K562 (cell line): ENCODE data around the gene ZDHHC12. TPM values are rescaled to one million over a fixed set of nuclear protein-coding genes. Genes with fewer than 3 reads are reported as not detected.
A peak's percentile ranks its signal among the peaks of the same experiment; 100 is the strongest.

Experiments used
- BDP1 ChIP-seq: IDR thresholded peaks from 3 replicates; pipeline ENCODE4 v1.6.1; 2011; ENCODE audit not compliant: insufficient read length, insufficient read depth
- CSDE1 ChIP-seq, 2 experiments: fragments of 450-650 bp; IDR thresholded peaks; 2 replicates each; pipeline ENCODE4 v1.6.1; 2016; ENCODE audit warnings: mild to moderate bottlenecking in 1 of 2
- CXXC5 ChIP-seq: fragments of 250-450 bp; sonication (Bioruptor Pico); IDR thresholded peaks from 2 replicates; pipeline ENCODE4 v1.8.0; 2022; ENCODE audit warnings: inconsistent platforms, mild to moderate bottlenecking, moderate library complexity
- HMG20A ChIP-seq: fragments of 450-650 bp; formaldehyde crosslinking; conservative IDR thresholded peaks from 2 replicates; pipeline ENCODE4 v1.4.0; 2020; ENCODE audit warnings: mild to moderate bottlenecking, mixed read lengths
- HSF4 ChIP-seq: fragments of 250-450 bp; sonication (Bioruptor Pico); IDR thresholded peaks from 2 replicates; pipeline ENCODE4 v2.1.2; 2022; ENCODE audit warnings: mild to moderate bottlenecking, moderate library complexity, borderline replicate concordance
- KAT7 ChIP-seq: sonication (generic); formaldehyde crosslinking; IDR thresholded peaks from 2 replicates; pipeline ENCODE4 v1.8.0; 2022; ENCODE audit warnings: missing genetic modification reagents, mild to moderate bottlenecking, borderline replicate concordance
- KLF13 ChIP-seq: fragments of 450-650 bp; IDR thresholded peaks from 2 replicates; pipeline ENCODE4 v1.6.1; 2016; ENCODE audit warnings: missing genetic modification characterization, low read depth, mild to moderate bottlenecking, missing compliant biosample characterization, moderate library complexity, borderline replicate concordance
- MAFG ChIP-seq: fragments of 450-650 bp; conservative IDR thresholded peaks from 2 replicates; pipeline ENCODE4 v1.6.1; 2016; ENCODE audit warnings: missing genetic modification characterization, missing compliant biosample characterization
- NCOA2 ChIP-seq, 2 experiments: fragments of 450-650 bp; IDR thresholded peaks; 2 replicates each; pipeline ENCODE4 v1.6.1; 2018; ENCODE audit warnings: mild to moderate bottlenecking in 2 of 2, moderate library complexity in 1 of 2; ENCODE audit not compliant: partially characterized antibody in 2 of 2
- POLR3A ChIP-seq: IDR thresholded peaks from 2 replicates; pipeline ENCODE4 v1.6.1; 2011; ENCODE audit warnings: borderline replicate concordance, mild to moderate bottlenecking, moderate library complexity; ENCODE audit not compliant: insufficient read length, insufficient read depth; ENCODE audit errors: extremely low read depth
- SRSF7 ChIP-seq: fragments of 200-400 bp; formaldehyde crosslinking; optimal IDR thresholded peaks from 2 replicates; pipeline ENCODE3; 2017; ENCODE audit warnings: mild to moderate bottlenecking, low read depth, low read length
- XRCC5 ChIP-seq: fragments of 200-400 bp; formaldehyde crosslinking; IDR thresholded peaks from 2 replicates; pipeline ENCODE4 v1.6.1; 2017; ENCODE audit warnings: low read depth, mild to moderate bottlenecking, low read length
- ZC3H8 ChIP-seq: fragments of 450-650 bp; IDR thresholded peaks from 2 replicates; pipeline ENCODE4 v1.6.1; 2017
- ZNF717 ChIP-seq: fragments of 250-450 bp; sonication (Bioruptor Pico); IDR thresholded peaks from 2 replicates; pipeline ENCODE4 v1.5.0; 2021
- polyA plus RNA-seq, 8 experiments: library from polyadenylated mRNA; depleted of rRNA in 4 of 8; stranded (reverse) in 5 of 8; unstranded in 3 of 8; fragments of >200 nt; fragmentation: Nextera tagmentation in 2 of 8; fragmentation: Illumina TruSeq in 1 of 8; extraction: Ambion mirVana in 2 of 8; extraction: Trizol in 1 of 8; gene quantifications; 2 replicates each; pipeline versions ENCODE4 v1.2.1 to v1.2.3, GENCODE V29; 2011 to 2014; ENCODE audit warnings: inconsistent platforms in 1 of 8, missing spikeins in 1 of 8
- total RNA-seq, 7 experiments: library from RNA; depleted of rRNA in 6 of 7; stranded (reverse); fragments of >200 nt in 6 of 7; fragmentation: Illumina TruSeq in 2 of 7; extraction: Trizol in 2 of 7; gene quantifications; 2 replicates each; pipeline versions ENCODE4 v1.2.1 to v1.2.3, GENCODE V29; 2011 to 2021; ENCODE audit warnings: low replicate concordance in 1 of 7
- TF ChIP-seq, protein P1 (sequence below): fragments of 450-650 bp; IDR thresholded peaks from 2 replicates; pipeline ENCODE4 v1.6.1; 2017; ENCODE audit warnings: antibody characterized with exemption, mild to moderate bottlenecking
- TF ChIP-seq, protein P2 (sequence below): sonication (generic); IDR thresholded peaks from 2 replicates; pipeline ENCODE4 v1.6.1; 2016
- TF ChIP-seq, protein P3 (sequence below): fragments of 250-450 bp; sonication (Bioruptor Pico); IDR thresholded peaks from 2 replicates; pipeline ENCODE4 v1.5.0; 2020; ENCODE audit warnings: mild to moderate bottlenecking
- TF ChIP-seq, protein P4 (sequence below), 2 experiments: IDR thresholded peaks; 2 replicates each; pipeline ENCODE4 v1.6.1; 2012; ENCODE audit warnings: improper control_type of control experiment in 2 of 2, low read depth in 2 of 2, low read length in 2 of 2, borderline replicate concordance in 1 of 2

Gene ZDHHC12
- total and polyA plus RNA-seq, 9 of the 15 experiments (the other 6 are each of a cell fraction or from before 2014, with no cell fraction given), result 0.21 to 38.0 (median 13.8) TPM

DNA sequence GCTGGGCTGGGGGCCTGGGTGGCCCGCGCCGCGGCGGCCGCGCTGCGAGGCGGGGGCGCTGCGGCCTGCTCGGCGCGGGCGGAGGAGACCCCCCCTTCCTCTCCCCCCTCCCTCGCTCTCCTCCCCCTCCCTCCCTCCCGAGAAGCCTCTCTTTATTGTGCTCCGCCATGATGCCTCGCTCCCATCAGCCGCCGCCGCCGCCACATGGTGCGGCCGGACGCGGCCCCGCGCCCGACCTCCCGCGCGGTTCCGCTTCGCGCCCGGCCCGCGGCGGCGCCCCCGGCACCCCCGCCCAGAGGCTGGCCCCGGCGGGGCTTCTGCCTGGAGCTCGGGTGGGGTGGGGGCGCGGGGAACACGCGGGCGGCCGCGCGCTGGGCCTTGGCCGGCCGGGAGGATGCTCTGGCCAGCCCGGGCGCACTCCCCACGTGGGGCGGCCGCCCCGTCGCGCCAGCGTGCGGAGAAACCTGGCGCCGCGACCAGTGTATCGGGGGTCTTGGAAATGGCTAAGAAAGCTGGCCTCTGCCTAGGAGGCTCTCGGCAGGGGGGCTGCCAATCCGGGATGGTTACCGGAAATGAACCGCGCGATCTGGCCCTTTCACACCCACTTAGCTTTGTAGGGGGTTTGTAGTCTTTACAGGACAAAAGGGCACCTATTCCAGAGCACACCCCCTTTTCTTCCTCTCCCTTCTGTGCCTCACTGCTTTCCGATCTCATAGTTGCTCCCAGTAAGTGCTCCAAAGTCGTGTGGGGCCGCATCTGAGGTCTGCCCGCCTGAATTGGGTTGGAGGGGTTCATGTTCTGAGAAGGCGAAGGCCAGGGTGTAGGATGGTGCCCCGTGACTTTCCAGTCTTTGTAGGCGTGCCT is 33.9 kb downstream of the ZDHHC12 start (continued):
- TF ChIP-seq KAT7 (CRISPR knock-in tag) (no peak), ZC3H8 (no peak), BDP1 (no peak), POLR3A (no peak), ZNF717 (no peak), KLF13 (peak; percentile 76; the same call in 1 of the 2 replicates), XRCC5 (no peak), NCOA2 (IDR thresholded peaks at IDR 0.05; ENCODE audit: partially characterized antibody in 2 of 2) (no peak), CSDE1 (IDR thresholded peaks at IDR 0.05) (no peak), HMG20A (no peak), HSF4 (CRISPR knock-in tag) (no peak), CXXC5 (peak; percentile 40), SRSF7 (no peak), MAFG (no peak)
- TF ChIP-seq, protein P1, sequence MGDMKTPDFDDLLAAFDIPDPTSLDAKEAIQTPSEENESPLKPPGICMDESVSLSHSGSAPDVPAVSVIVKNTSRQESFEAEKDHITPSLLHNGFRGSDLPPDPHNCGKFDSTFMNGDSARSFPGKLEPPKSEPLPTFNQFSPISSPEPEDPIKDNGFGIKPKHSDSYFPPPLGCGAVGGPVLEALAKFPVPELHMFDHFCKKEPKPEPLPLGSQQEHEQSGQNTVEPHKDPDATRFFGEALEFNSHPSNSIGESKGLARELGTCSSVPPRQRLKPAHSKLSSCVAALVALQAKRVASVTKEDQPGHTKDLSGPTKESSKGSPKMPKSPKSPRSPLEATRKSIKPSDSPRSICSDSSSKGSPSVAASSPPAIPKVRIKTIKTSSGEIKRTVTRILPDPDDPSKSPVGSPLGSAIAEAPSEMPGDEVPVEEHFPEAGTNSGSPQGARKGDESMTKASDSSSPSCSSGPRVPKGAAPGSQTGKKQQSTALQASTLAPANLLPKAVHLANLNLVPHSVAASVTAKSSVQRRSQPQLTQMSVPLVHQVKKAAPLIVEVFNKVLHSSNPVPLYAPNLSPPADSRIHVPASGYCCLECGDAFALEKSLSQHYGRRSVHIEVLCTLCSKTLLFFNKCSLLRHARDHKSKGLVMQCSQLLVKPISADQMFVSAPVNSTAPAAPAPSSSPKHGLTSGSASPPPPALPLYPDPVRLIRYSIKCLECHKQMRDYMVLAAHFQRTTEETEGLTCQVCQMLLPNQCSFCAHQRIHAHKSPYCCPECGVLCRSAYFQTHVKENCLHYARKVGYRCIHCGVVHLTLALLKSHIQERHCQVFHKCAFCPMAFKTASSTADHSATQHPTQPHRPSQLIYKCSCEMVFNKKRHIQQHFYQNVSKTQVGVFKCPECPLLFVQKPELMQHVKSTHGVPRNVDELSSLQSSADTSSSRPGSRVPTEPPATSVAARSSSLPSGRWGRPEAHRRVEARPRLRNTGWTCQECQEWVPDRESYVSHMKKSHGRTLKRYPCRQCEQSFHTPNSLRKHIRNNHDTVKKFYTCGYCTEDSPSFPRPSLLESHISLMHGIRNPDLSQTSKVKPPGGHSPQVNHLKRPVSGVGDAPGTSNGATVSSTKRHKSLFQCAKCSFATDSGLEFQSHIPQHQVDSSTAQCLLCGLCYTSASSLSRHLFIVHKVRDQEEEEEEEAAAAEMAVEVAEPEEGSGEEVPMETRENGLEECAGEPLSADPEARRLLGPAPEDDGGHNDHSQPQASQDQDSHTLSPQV, result no peak
- TF ChIP-seq, protein P2, sequence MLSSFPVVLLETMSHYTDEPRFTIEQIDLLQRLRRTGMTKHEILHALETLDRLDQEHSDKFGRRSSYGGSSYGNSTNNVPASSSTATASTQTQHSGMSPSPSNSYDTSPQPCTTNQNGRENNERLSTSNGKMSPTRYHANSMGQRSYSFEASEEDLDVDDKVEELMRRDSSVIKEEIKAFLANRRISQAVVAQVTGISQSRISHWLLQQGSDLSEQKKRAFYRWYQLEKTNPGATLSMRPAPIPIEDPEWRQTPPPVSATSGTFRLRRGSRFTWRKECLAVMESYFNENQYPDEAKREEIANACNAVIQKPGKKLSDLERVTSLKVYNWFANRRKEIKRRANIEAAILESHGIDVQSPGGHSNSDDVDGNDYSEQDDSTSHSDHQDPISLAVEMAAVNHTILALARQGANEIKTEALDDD, result no peak
- TF ChIP-seq, protein P3, sequence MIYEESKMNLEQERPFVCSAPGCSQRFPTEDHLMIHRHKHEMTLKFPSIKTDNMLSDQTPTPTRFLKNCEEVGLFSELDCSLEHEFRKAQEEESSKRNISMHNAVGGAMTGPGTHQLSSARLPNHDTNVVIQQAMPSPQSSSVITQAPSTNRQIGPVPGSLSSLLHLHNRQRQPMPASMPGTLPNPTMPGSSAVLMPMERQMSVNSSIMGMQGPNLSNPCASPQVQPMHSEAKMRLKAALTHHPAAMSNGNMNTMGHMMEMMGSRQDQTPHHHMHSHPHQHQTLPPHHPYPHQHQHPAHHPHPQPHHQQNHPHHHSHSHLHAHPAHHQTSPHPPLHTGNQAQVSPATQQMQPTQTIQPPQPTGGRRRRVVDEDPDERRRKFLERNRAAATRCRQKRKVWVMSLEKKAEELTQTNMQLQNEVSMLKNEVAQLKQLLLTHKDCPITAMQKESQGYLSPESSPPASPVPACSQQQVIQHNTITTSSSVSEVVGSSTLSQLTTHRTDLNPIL (CRISPR knock-in tag), result no peak
- TF ChIP-seq, protein P4, sequence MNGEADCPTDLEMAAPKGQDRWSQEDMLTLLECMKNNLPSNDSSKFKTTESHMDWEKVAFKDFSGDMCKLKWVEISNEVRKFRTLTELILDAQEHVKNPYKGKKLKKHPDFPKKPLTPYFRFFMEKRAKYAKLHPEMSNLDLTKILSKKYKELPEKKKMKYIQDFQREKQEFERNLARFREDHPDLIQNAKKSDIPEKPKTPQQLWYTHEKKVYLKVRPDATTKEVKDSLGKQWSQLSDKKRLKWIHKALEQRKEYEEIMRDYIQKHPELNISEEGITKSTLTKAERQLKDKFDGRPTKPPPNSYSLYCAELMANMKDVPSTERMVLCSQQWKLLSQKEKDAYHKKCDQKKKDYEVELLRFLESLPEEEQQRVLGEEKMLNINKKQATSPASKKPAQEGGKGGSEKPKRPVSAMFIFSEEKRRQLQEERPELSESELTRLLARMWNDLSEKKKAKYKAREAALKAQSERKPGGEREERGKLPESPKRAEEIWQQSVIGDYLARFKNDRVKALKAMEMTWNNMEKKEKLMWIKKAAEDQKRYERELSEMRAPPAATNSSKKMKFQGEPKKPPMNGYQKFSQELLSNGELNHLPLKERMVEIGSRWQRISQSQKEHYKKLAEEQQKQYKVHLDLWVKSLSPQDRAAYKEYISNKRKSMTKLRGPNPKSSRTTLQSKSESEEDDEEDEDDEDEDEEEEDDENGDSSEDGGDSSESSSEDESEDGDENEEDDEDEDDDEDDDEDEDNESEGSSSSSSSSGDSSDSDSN (IDR thresholded peaks at IDR 0.05; ENCODE audit: borderline replicate concordance in 1 of 2, low read depth in 2 of 2, low read length in 2 of 2), result no peak
